ENCODE results near the gene TRIM63.

Gene TRIM63

GRCh38 chr1:26035959-26036755 lies 31.3 kb downstream of the TRIM63 start:
- DNase-seq (ENCODE audit: low read depth): peak; percentile 65
- H3K4me3 ChIP-seq (ENCODE audit: low read length): peak overlapping the region; percentile 89
- TF ChIP-seq CTCF (IDR thresholded peaks at IDR 0.05; ENCODE audit: insufficient read depth, low read depth, low read length, missing control alignments): peak; percentile 94

- TF ChIP-seq CTCF (IDR thresholded peaks at IDR 0.05; ENCODE audit: insufficient read depth, low read depth, low read length, missing control alignments): no peak
Measured at GRCh38 chr1:26035203-26035958, 32.0 kb downstream of the TRIM63 start.

GRCh38 chr1:26034504-26035202 lies 32.8 kb downstream of the TRIM63 start:
- no peak for TF ChIP-seq CTCF (IDR thresholded peaks at IDR 0.05; ENCODE audit: insufficient read depth, low read depth, low read length, missing control alignments)
- no peak for DNase-seq (ENCODE audit: low read depth)
- peak overlapping the region; percentile 89 for H3K4me3 ChIP-seq (ENCODE audit: low read length)

More at GRCh38 chr1:26035203-26035958, 32.0 kb downstream of the TRIM63 start:
- peak overlapping the region; percentile 89 for H3K4me3 ChIP-seq (ENCODE audit: low read length)
- DNase-seq (ENCODE audit: low read depth): peak; percentile 95

GRCh38 chr1:26032656-26033357 lies 34.6 kb downstream of the TRIM63 start:
- H3K4me3 ChIP-seq (ENCODE audit: low read length): no peak overlapping the region
- no peak for TF ChIP-seq CTCF (IDR thresholded peaks at IDR 0.05; ENCODE audit: insufficient read depth, low read depth, low read length, missing control alignments)
- DNase-seq (ENCODE audit: low read depth): no peak

- no peak overlapping the region for H3K4me3 ChIP-seq (ENCODE audit: low read length)
- TF ChIP-seq CTCF (IDR thresholded peaks at IDR 0.05; ENCODE audit: insufficient read depth, low read depth, low read length, missing control alignments): no peak
- DNase-seq (ENCODE audit: low read depth): no peak
Measured at GRCh38 chr1:26031611-26032220, 35.7 kb downstream of the TRIM63 start.

GRCh38 chr1:26031196-26031595 lies 36.2 kb downstream of the TRIM63 start:
- DNase-seq (ENCODE audit: low read depth): no peak
- no peak for TF ChIP-seq CTCF (IDR thresholded peaks at IDR 0.05; ENCODE audit: insufficient read depth, low read depth, low read length, missing control alignments)
- no peak overlapping the region for H3K4me3 ChIP-seq (ENCODE audit: low read length)

Data from epithelial cell of esophagus (primary cell).